Adrenal gland (tissue), 12 donors: ENCODE data around the gene NF1. TPM values are rescaled to one million over a fixed set of nuclear protein-coding genes. Genes with fewer than 3 reads are reported as not detected.

Experiments
- DNase-seq, 7 donors: peaks; one replicate each; pipeline ENCODE4 v3.0.0-alpha.2; 2019 to 2020
- H3K27ac ChIP-seq, 5 donors: fragments of 200-600 bp; sonication (generic) in 4 of 5; 1 replicate in 3 of 5; 2 replicates in 2 of 5; pipeline versions ENCODE4 v1.5.1 to v1.8.0; 2016 to 2020; ENCODE audit warnings: mild to moderate bottlenecking in 1 of 5
- H3K27me3 ChIP-seq: fragments of 200-600 bp; 2 replicates; pipeline ENCODE4 v1.8.0; 2021
- H3K36me3 ChIP-seq, 2 donors: fragments of 200-600 bp; replicated peaks in 1 of 2; 1 replicate in 1 of 2; 2 replicates in 1 of 2; pipeline versions ENCODE4 v1.5.1 to v1.8.0; 2018 to 2022
- H3K4me1 ChIP-seq, 2 donors: fragments of 200-600 bp; replicated peaks in 1 of 2; 1 replicate in 1 of 2; 2 replicates in 1 of 2; pipeline versions ENCODE4 v1.5.1 to v1.8.0; 2018 to 2021
- H3K4me3 ChIP-seq, 4 donors: fragments of 200-600 bp; sonication (generic) in 3 of 4; one replicate each; pipeline ENCODE4 v1.5.1; 2016 to 2018
- H3K9me3 ChIP-seq, 3 donors: fragments of 200-600 bp; sonication (generic) in 1 of 3; replicated peaks in 1 of 3; 1 replicate in 2 of 3; 2 replicates in 1 of 3; pipeline versions ENCODE4 v1.5.1 to v1.8.0; 2016 to 2021
- CTCF ChIP-seq, 6 experiments: fragments of 450-650 bp in 4 of 6; fragments of 200-600 bp in 2 of 6; sonication (generic) in 1 of 6; IDR thresholded peaks; 1 replicate in 5 of 6; 2 replicates in 1 of 6; pipeline versions ENCODE4 v1.5.1 to v1.8.0; 2016 to 2021; ENCODE audit warnings: antibody characterized with exemption in 6 of 6, mild to moderate bottlenecking in 2 of 6, moderate library complexity in 1 of 6
- POLR2A ChIP-seq, 2 donors: fragments of 450-650 bp; IDR thresholded peaks; one replicate each; pipeline ENCODE4 v1.6.1; 2017; ENCODE audit warnings: antibody characterized with exemption in 2 of 2, mild to moderate bottlenecking in 2 of 2, moderate library complexity in 1 of 2
- WGBS, 4 donors: extraction: QIAGEN DNeasy Blood & Tissue Kit in 2 of 4; methylation state at CpG; one replicate each; pipeline versions ENCODE4 v1.1.5 to v1.1.7; 2013 to 2017; 5-methylcytosine and 5-hydroxymethylcytosine counted together
- intact Hi-C, 2 donors: fragments of 100-400 bp; cut with DNase I; formaldehyde crosslinking; loops; one replicate each; pipeline versions ENCODE4 v1.14.1 to v1.15.0; 2022 to 2023
- polyA plus RNA-seq, 3 donors: library from polyadenylated mRNA; stranded (reverse); fragments of 200-250 nt in 2 of 3; fragments of 350-450 nt in 1 of 3; fragmentation: Illumina TruSeq in 1 of 3; extraction: RNeasy Lipid Tissue Mini Kit (QIAGEN cat#74804) in 1 of 3; gene quantifications; one replicate each; pipeline ENCODE4 v1.2.3, GENCODE V29; 2013 to 2014
- total RNA-seq, 9 donors: library from RNA; depleted of rRNA in 4 of 9; stranded (reverse); fragments of >200 nt in 4 of 9; fragments of 120-200 nt in 1 of 9; fragmentation: NEBNext Ultra II Directional in 1 of 9; extraction: Animal tissue kit (Norgen Biotek cat#: 25700) in 1 of 9; gene quantifications; one replicate each; pipeline versions ENCODE4 v1.1.0 to v1.2.4, GENCODE V29; 2013 to 2023
- donor health status: healthy with polysubstance abuse.
- donor health status: Bipolar disorder and iron deficiency.
- donor health status: DM: yes; HTN: yes; CAD: no.
- donor health status: DM: no; HTN: no; CAD: no.
- donor health status: DM: no; HTN: no; CAD: no.
- donor health status: DM: yes; HTN: yes; CAD: no.

Gene NF1
- total and polyA plus RNA-seq, 12 donors, result 8.8 to 91.3 (median 53.5) TPM

- no peaks in the 10 kb centered on the region for H3K9me3 ChIP-seq
- no peaks in the 10 kb centered on the region for H3K27me3 ChIP-seq
- DNase-seq, result peak in 2 of 7 donors; percentile 4 to 6
- WGBS, 4 donors, result 62 to 76% (median 65%) methylated on average over 7 to 11 of the region's 11 CpGs
- no peak for TF ChIP-seq POLR2A (IDR thresholded peaks at IDR 0.05)
- TF ChIP-seq CTCF (IDR thresholded peaks at IDR 0.05), result no peak
- H3K27ac ChIP-seq, result no peak overlapping the region
- no peaks in the 10 kb centered on the region for H3K36me3 ChIP-seq
- no peak overlapping the region for H3K4me3 ChIP-seq
- intact Hi-C loops, result no loop called here
- H3K4me1 ChIP-seq, result no peaks in the 10 kb centered on the region
Observed at GRCh38 chr17:31400481-31400950, 305.7 kb downstream of the NF1 start.

GRCh38 chr17:31401456-31402254 is 306.9 kb downstream of the NF1 start:
- peak in 2 of 7 donors; percentile 0 to 8 for DNase-seq
- Histone ChIP-seq H3K4me3 (no peak overlapping the region), H3K9me3 (no peaks in the 10 kb centered on the region), H3K36me3 (no peaks in the 10 kb centered on the region), H3K27ac (no peak overlapping the region), H3K4me1 (no peaks in the 10 kb centered on the region), H3K27me3 (no peaks in the 10 kb centered on the region)
- intact Hi-C loops, result no loop called here
- 84 to 93% (median 90%) methylated on average over 10 to 11 of the region's 11 CpGs for WGBS, 4 donors
- TF ChIP-seq POLR2A (IDR thresholded peaks at IDR 0.05) (no peak), CTCF (IDR thresholded peaks at IDR 0.05) (no peak)

- Histone ChIP-seq H3K4me1 (no peaks in the 10 kb centered on the region), H3K9me3 (no peaks in the 10 kb centered on the region), H3K4me3 (no peak overlapping the region), H3K27ac (no peak overlapping the region), H3K36me3 (no peaks in the 10 kb centered on the region), H3K27me3 (no peaks in the 10 kb centered on the region)
- intact Hi-C loops, result no loop called here
- DNase-seq, result peak in 1 of 7 donors; percentile 8
- no peak for TF ChIP-seq CTCF (IDR thresholded peaks at IDR 0.05)
- no peak for TF ChIP-seq POLR2A (IDR thresholded peaks at IDR 0.05)
- 75 to 88% (median 87%) methylated on average over 17 to 19 of the region's 19 CpGs for WGBS, 4 donors
Observed at GRCh38 chr17:31404028-31404949, 309.5 kb downstream of the NF1 start.

- H3K4me3 ChIP-seq, result no peak overlapping the region
- no peaks in the 10 kb centered on the region for H3K27me3 ChIP-seq
- no peaks in the 10 kb centered on the region for H3K9me3 ChIP-seq
- TF ChIP-seq POLR2A (IDR thresholded peaks at IDR 0.05) (no peak), CTCF (IDR thresholded peaks at IDR 0.05) (no peak)
- WGBS, 4 donors, result 64 to 74% (median 71%) methylated on average over 1 to 5 of the region's 5 CpGs
- no peaks in the 10 kb centered on the region for H3K4me1 ChIP-seq
- DNase-seq, result no peak
- H3K27ac ChIP-seq, result no peak overlapping the region
- no peaks in the 10 kb centered on the region for H3K36me3 ChIP-seq
- intact Hi-C loops, result no loop called here
Observed at GRCh38 chr17:31405890-31406371, 311.2 kb downstream of the NF1 start.
